ENCODE measurements around the gene APOBR.
"Not testable (repeated sequence)": the region's sequence is repeated elsewhere in the genome, so short reads cannot be mapped to it uniquely, and the experiment has no call there.

Gene APOBR

GRCh38 chr16:28495795-28496749 is 1.6 kb downstream of the APOBR start:
- no peak for TF ChIP-seq CTCF (conservative IDR thresholded peaks at IDR 0.05; ENCODE audit: low read length)
- no peak for DNase-seq (ENCODE audit: low read depth)
- no peak overlapping the region for H3K4me3 ChIP-seq (ENCODE audit: low read length)

GRCh38 chr16:28496844-28497243 is 2.4 kb downstream of the APOBR start:
- TF ChIP-seq CTCF (conservative IDR thresholded peaks at IDR 0.05; ENCODE audit: low read length) = no peak
- no peak for DNase-seq (ENCODE audit: low read depth)
- no peak overlapping the region for H3K4me3 ChIP-seq (ENCODE audit: low read length)

GRCh38 chr16:28497386-28497785 is 2.9 kb downstream of the APOBR start:
- DNase-seq (ENCODE audit: low read depth) = no peak

GRCh38 chr16:28497861-28498599 is 3.6 kb downstream of the APOBR start:
- H3K4me3 ChIP-seq (ENCODE audit: low read length) = no peak overlapping the region
- TF ChIP-seq CTCF (conservative IDR thresholded peaks at IDR 0.05; ENCODE audit: low read length) = no peak
- no peak for DNase-seq (ENCODE audit: low read depth)

More at GRCh38 chr16:28497386-28497785, 2.9 kb downstream of the APOBR start:
- H3K4me3 ChIP-seq (ENCODE audit: low read length) = no peak overlapping the region
- no peak for TF ChIP-seq CTCF (conservative IDR thresholded peaks at IDR 0.05; ENCODE audit: low read length)

GRCh38 chr16:28498666-28499381 is 4.4 kb downstream of the APOBR start:
- no peak for DNase-seq (ENCODE audit: low read depth)
- no peak overlapping the region for H3K4me3 ChIP-seq (ENCODE audit: low read length)
- TF ChIP-seq CTCF (conservative IDR thresholded peaks at IDR 0.05; ENCODE audit: low read length) = no peak

- no peak for DNase-seq (ENCODE audit: low read depth)
- TF ChIP-seq CTCF (conservative IDR thresholded peaks at IDR 0.05; ENCODE audit: low read length) = no peak
- no peak overlapping the region for H3K4me3 ChIP-seq (ENCODE audit: low read length)
These were observed 5.4 kb downstream of the APOBR start for GRCh38 chr16:28499854-28500253.

- not testable (repeated sequence) for DNase-seq (ENCODE audit: low read depth); H3K4me3 ChIP-seq (ENCODE audit: low read length)
These were observed 6.2 kb downstream of the APOBR start for GRCh38 chr16:28500476-28501180.

All from AG10803 (cell line).